8988T (cell line): ENCODE measurements around the gene PSMB4.
"Not testable (repeated sequence)": the region's sequence is repeated elsewhere in the genome, so short reads cannot be mapped to it uniquely, and the experiment has no call there.

ENCODE experiments used
- DNase-seq: peaks from one replicate; pipeline ENCODE4 v3.0.0; 2011

Gene PSMB4

DNA sequence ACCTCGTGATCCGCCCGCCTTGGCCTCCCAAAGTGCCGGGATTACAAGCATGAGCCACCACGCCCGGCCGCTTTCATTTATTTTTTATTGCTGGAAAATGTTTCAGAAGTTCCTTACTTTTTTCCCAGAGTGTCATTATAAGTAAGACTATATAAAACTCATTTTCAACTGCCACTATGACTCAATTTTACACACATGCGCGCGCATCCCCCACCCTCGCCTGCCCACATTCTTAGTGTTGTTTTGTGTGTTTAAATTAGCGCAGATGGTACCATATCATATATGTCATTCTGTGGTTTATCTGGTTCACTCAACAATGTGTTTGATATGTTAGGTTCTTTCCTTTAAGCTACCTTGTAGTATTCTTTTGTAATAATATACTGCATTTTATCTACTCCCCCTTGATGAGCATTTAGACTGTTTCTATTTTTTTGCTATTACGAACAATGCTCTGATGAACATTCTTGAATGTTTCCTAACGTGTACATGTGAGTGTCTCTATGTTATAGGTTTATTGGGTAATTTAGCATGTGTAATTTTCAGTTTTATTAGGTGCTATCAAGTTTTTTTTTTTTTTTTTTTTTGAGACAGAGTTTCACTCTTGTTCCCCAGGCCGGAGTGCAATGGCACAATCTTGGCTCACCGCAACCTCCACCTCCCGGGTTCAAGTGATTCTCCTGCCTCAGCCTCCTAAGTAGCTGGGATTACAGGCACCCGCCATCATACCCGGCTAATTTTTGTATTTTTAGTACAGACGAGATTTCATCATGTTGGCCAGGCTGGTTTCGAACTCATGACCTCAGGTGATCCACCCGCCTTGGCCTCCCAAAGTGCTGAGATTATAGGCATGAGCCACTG lies 8.9 kb upstream of the PSMB4 start:
- not testable (repeated sequence) for DNase-seq

DNA sequence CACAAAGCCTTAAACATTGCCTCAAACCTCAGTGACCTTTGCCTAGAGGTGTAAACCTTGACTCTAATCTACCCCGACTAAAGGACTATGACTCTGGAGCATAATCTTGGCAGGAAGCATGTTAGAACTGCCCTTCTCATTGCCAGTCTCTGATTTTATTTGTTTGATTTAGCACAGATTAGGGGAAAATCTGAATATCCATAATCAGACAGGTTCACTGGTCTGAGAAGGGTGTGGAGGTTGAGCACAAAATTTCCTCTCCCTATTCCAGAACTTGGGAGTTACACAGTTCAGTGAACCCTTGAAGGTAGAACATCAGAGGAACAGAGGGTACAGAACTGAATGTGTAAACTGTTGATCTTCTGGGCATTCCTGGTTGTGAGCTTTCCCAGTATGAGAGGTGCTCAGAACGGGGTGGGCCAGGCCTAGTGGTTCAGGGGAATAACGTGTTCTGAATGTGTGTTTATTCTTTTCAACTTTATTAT lies 8.3 kb upstream of the PSMB4 start:
- DNase-seq = no peak

- DNase-seq = no peak
Observed at GRCh38 chr1:151393583-151393982, 5.8 kb upstream of the PSMB4 start.

- not testable (repeated sequence) for DNase-seq
Observed at GRCh38 chr1:151396265-151396664, 3.1 kb upstream of the PSMB4 start.

DNA sequence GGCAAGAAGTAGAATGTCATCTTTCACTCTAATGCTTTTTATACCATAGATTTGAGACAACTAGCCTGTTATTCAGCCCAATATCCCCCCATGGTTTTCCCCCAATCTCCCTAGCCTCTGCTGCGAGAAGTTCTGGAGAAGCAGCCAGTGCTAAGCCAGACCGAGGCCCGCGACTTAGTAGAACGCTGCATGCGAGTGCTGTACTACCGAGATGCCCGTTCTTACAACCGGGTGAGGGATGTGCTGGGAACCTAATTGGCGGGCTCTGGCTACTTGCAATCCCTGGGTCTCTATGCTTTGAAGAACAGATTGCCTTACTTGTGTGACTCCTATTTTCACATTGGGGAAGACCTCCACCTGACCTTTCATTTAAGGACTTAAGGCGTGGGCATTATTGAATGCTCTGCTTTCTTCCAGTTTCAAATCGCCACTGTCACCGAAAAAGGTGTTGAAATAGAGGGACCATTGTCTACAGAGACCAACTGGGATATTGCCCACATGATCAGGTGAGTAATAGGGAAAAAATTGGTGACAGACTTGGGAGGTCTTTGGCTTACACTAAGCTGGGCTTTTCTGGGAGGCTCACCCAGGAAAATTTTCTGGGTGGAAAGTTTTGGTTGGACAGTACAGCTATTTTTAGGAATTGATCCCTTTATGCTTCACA lies 1.9 kb downstream of the PSMB4 start:
- no peak for DNase-seq

- DNase-seq = no peak
Observed at GRCh38 chr1:151401860-151402259, 2.5 kb downstream of the PSMB4 start.

- no peak for DNase-seq
Observed at GRCh38 chr1:151402764-151403163, 3.4 kb downstream of the PSMB4 start.

DNA sequence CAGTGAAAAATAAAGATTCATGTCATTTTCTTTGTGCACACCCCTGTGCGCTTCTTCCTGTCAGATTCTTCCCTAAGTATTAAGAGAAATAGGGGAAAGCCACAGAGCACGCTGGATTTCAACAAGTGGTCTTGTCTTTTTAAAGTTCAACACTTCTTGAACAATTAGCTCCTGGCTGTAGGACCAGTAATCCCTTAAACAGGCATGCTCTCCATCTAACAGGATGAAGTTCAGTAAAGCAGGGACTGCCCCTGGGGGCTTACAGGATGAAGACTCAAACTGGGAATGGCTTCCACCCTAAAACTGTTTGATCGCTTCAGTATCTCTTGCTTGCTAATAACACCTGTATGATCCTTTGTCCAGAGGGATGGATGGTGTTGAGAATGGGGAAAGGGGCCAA lies 4.2 kb downstream of the PSMB4 start:
- DNase-seq = no peak

DNA sequence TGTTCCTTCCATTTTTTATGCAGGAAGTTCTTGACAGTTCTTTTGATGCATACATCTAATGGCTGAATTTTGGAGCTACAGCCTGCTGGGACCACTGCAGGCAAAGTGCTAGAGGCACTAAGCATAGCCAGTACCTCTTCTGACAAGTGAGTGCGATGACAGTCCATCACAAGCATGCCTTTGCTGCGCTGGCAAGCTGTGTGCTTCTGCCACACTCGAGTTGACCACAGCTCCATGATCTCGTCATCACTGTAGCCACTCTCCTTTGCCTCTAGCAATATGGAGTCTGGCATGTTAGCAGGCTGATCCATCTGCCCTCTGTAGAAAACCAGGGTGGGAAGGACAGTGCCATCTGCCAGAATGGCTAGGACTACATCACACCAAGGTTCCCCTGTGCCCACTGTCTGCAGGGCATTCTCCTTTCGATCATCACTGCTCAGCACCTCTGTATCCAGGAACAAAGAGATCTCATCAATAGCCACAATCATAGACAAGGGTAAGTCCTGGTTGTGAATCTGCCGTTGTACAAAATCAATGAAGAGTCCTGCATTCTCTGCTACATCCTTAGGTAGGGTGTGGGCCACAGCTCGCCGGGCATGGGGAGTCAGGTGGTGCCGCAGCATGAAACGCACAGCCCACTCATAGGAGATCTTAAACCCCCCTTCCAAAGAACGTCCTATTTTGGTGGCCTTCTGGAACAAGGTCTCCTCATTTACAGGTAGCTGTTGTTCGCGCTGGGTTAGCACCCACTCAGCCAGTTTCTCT lies 6.0 kb downstream of the PSMB4 start:
- DNase-seq = no peak

GRCh38 chr1:151406176-151406575 lies 6.8 kb downstream of the PSMB4 start:
- no peak for DNase-seq

DNA sequence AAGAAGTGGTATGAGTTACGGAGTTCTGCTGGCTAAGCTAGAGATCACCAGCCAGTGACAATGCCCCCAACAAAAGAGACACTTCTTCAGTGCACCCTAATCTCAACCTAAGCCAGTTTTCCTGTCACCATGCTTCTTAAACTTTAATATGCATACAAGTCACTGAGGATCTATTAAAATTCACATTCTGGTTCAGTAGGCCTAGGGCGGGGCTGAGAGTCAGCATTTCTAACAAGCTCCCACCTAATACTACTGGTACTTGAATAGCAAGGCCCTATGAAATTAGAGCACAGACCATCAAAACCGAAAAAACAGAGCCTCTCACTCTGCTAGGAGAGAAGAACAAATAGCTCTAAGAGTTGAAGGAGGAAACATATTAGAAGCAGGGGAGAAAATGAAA lies 7.9 kb downstream of the PSMB4 start:
- DNase-seq = no peak

GRCh38 chr1:151408891-151409290 lies 9.5 kb downstream of the PSMB4 start:
- no peak for DNase-seq

DNA sequence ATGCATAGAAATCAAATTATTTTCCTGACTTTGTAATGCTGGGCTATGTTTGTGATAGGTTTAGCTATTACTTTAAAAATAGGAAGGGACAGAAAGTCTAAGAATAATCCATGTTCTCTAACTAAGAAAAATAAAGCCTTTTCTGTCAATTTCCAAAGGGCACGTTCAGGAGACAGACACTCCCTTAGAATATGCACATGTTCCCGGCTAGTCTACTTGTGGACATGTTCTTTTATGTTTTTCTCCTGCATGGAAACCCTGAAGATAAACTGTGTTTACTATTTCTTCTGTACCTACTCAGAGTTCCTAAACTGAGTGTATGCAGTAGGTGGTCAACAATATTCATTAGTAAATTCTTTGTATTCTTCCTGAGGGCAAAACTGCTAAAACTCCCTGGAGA lies 12.5 kb downstream of the PSMB4 start:
- DNase-seq = no peak

- no peak for DNase-seq
Observed at GRCh38 chr1:151416231-151416630, 16.9 kb downstream of the PSMB4 start.

GRCh38 chr1:151418081-151418480 lies 18.7 kb downstream of the PSMB4 start:
- DNase-seq = no peak

DNA sequence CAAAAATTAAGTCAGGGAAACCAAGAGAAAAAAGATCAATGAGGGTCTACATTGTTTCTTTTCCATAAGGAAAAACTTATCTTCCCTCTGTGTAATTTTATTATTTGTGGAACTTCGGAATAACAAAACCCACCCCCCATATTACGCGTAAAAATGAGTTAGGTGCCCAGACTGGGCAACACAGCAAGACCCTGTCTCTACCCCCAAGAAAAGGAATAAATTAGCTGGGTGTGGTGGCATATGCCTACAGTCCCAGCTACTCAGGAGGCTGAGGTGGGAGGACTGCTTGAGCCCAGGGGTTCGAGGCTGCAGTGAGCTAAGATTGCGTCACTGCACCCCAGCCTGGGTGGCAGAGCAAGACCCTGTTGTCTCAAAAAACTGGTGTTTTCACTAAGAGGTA lies 20.4 kb downstream of the PSMB4 start:
- no peak for DNase-seq

DNA sequence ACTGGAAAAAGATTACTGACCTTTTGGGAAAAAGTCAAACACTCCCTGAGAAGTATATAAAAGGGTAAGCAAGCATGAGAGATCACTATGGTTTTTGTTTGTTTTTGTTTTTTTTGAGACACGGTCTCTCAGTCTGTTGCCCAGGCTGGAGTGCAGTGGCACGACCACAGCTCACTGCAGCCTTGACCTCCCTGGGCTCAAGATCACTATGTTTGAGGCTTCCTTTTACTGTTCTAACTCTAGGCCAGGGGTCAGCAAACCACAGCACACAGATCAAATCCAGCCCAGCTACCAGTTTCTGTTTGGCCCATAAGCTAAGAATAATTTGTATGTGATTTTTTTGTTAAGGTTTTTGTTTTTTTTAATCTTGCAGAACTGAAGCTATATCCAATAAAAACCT lies 25.7 kb downstream of the PSMB4 start:
- no peak for DNase-seq

DNA sequence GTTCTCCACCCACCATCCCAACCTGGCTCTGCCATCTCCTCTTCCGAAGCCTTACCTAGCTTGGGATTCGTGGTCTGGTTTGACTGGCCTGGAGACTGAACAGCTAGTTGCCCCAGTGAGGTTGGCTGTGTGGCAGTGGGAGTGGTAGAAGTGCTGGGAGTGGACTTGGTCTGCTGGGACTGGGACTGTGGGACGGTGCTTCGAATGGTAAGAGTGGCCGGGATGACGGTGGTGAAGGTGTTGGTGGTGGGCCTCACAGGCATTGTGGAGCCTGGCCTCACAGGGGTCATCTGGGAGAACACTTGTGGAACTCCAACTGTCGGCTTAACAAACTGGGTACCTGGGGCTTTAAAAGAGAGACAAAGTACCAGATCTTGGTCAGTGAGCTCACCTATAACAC lies 28.7 kb downstream of the PSMB4 start:
- DNase-seq = no peak

- DNase-seq = not testable (repeated sequence)
Observed at GRCh38 chr1:151433827-151434226, 34.5 kb downstream of the PSMB4 start.

DNA sequence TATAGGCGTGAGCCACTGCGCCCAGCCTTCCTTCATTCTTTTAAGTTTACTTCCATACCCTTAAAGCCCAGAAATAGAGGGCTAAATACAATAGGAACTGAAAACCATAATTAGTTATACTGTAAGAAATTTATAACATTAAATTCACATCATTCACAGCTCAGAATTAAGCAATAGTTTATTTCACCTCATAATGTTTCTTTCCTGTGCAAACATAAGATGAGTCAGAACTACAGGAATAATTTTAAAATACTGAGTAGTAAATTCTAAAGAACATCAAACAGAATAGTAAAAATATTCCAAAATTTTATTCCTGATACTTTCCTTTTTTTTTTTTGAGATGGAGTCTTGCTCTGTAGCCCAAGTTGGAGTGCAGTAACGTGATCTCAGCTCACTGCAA lies 35.8 kb downstream of the PSMB4 start:
- DNase-seq = no peak

- DNase-seq = no peak
Observed at GRCh38 chr1:151436985-151437384, 37.6 kb downstream of the PSMB4 start.

DNA sequence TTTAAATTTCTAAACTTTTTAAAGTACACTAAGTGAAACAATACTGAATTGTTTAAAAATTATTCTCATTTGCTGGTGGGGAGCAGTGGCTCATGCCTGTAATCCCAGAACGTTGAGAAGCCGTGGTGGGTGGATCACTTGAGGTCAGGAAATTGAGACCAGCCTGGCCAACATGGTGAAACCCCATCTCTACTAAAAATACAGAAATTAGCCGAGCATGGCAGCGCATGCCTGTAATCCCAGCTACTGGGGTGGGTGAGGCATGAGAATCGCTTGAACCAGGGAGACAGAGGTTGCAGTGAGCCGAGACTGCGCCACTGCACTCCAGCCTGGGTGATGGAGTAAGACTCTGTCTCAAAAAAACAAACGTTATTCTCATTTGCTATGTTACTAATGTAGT lies 38.0 kb downstream of the PSMB4 start:
- DNase-seq = not testable (repeated sequence)
